ENCODE measurements around the gene DLG2.

DNA sequence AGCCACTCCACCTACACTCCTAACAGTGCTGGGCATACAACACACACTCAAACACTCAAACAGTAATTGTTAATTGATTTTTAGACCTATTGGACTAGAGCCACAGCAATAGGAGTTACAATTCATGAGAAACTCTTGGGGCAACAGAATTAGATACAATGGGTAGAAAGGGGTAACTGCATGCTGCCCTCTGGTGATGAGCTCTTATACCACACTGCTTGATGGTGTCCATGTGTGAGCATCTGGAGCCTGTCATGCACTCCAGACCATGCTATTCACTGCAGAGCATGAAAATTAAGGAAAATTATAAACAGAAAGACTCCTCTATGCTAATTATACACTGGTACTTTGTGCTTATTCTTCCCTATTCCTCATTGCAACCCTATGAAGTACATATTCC is 1365.4 kb downstream of the DLG2 start:
- TF ChIP-seq CTCF (IDR thresholded peaks at IDR 0.05) (no peak), POLR2A (IDR thresholded peaks at IDR 0.05) (no peak)

All from tibial nerve (tissue), 3 donors.